Sciatic nerve (tissue), 2 donors: ENCODE data around the gene BOK. TPM values are rescaled to one million over a fixed set of nuclear protein-coding genes. Genes with fewer than 3 reads are reported as not detected.
A peak's percentile ranks its signal among the peaks of the same experiment; 100 is the strongest.
"Not testable (repeated sequence)": the region's sequence is repeated elsewhere in the genome, so short reads cannot be mapped to it uniquely, and the experiment has no call there.

ENCODE experiments used
- ATAC-seq: fragments of 200-7000 bp; cut with Tn5 transposase; one replicate; pipeline ENCODE4 v1.9.1; 2020; ENCODE audit warnings: mild to moderate bottlenecking, moderate library complexity
- DNase-seq: peaks from one replicate; pipeline ENCODE4 v3.0.0-alpha.2; 2020; ENCODE audit warnings: low spot score
- intact Hi-C: fragments of 100-400 bp; cut with DNase I; formaldehyde crosslinking; loops from one replicate; pipeline ENCODE4 v1.14.2; 2022
- total RNA-seq: library from RNA; stranded (reverse); fragmentation: NEBNext Ultra II Directional; extraction: Animal tissue kit (Norgen Biotek cat#: 25700); gene quantifications from one replicate; pipeline ENCODE4 v1.2.1, GENCODE V29; 2021
- donor health status: DM: no; HTN: no; CAD: no.
- donor health status: DM: no; HTN: no; CAD: no.

Gene BOK
- total RNA-seq, 1 donor from 2014 or later = 31.1 TPM

DNA sequence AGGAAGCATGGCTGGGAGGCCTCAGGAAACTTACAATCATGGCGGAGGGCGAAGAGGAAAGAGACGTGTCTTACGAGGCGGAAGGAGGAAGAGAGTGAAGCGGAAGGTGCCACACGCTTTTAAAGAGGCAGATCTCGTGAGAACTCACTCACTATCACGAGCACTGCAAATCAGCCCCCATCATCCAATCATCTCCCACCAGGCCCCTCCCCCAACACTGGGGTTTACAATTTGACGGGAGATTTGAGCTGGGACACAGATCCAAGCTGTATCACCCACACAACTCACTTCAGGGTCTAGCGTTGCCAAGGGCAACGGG is 5.1 kb upstream of the BOK start:
- intact Hi-C loops = no loop called here
- DNase-seq = no peak
- ATAC-seq = no peak

DNA sequence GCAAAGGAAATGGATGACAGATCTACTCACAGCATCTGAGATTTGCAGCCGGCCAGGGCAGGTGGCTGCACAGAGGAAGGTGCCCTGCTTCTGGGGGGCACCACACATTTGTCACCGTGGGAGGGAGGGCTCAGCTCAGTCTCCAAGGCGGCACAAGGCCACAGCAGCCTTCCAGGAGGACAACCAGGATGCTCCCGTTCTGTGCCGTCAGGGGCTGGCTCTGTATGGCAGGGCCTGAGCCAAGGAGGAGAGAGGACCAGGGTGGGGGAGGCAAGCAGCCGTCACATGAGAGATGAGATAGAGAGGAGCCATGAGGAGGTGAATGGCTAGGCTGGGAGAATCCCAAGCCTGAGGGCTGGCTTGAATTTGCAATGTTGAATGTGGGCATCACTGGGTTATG is 4.6 kb upstream of the BOK start:
- ATAC-seq = no peak

GRCh38 chr2:241554610-241555322 is 3.8 kb upstream of the BOK start:
- intact Hi-C loops = no loop called here
- DNase-seq = no peak
- ATAC-seq = no peak

More for the DNA sequence above, 4.6 kb upstream of the BOK start:
- DNase-seq = no peak
- intact Hi-C loops = no loop called here

- ATAC-seq = no peak
- DNase-seq = no peak
- intact Hi-C loops = no loop called here
Observed at GRCh38 chr2:241555711-241556110, 2.8 kb upstream of the BOK start.

- DNase-seq = no peak
- intact Hi-C loops = no loop called here
- ATAC-seq = no peak
Observed at GRCh38 chr2:241556746-241557145, 1.8 kb upstream of the BOK start.

DNA sequence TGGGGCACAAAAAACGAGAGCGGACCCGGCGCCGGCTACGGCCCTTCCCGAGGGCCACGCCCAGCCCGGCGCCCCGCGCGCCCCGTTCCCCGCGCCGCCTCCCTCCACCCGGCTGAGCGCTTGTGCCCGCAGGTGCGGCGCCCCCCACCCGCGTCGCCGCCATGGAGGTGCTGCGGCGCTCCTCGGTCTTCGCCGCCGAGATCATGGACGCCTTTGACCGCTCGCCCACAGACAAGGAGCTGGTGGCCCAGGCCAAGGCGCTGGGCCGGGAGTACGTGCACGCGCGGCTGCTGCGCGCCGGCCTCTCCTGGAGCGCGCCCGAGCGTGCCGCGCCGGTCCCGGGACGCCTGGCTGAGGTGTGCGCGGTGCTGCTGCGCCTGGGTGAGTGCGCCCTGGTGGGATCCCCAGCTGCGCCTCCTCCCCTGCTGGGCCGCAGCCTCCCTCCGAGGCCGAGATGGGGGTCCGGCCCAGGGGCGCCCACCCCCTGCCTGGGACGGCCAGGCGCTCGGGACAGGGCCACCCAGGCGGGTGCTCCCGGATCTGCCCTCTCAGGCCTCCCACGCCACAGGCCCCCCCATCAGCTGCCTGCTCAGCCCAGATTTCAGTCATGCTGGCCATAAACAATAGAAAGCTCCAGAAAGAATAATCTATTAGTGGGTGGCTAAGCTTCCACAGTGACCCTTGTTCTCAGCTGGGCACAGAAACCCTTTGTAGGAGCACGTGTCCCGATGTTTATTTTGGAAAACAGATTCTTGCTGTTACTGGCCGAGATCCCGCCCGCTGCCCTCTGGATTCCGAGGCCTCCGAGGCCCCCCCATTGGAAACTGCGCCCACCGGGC is 997 bp downstream of the BOK start:
- intact Hi-C loops = no loop called here
- ATAC-seq (peak; percentile 58), DNase-seq (no peak)

DNA sequence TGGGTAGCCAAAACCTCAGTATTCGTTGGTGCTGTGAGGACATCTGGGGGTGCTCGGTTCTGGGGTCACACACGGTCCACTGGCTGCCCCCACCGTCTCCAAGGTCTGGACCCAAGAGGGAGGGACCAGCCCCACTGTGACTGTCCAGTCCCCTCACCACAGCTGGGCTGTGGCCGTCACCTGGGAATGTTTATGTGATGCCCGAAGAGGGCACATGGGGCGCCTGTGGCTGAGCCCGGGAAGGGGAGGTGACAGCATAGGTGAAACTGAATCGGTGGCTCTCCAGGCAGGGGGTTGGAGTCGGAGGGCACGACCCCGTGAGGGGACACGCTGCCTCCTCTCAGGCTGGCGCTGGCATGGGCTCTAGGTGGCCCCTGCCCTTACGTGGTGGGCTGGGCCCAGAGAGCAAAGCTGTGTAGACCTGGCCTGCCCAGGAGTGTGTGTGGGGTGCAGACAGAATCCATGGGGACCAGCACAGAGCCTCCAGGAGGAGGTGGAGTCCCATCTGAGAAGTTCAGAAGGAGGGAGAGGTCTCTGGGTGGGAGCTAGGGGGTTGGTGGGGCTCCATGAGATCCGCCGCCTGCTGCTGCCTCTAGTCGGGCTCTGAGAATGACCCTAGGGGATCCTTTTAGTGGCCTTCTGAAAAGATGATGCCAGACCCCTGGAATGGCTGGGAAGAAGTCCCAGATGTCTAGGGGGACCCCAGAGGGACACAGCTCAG is 1.8 kb downstream of the BOK start:
- intact Hi-C loops = no loop called here
- peak; percentile 13 for ATAC-seq
- DNase-seq = no peak

GRCh38 chr2:241560883-241561474 is 2.4 kb downstream of the BOK start:
- peak; percentile 27 for ATAC-seq
- intact Hi-C loops = no loop called here
- no peak for DNase-seq

DNA sequence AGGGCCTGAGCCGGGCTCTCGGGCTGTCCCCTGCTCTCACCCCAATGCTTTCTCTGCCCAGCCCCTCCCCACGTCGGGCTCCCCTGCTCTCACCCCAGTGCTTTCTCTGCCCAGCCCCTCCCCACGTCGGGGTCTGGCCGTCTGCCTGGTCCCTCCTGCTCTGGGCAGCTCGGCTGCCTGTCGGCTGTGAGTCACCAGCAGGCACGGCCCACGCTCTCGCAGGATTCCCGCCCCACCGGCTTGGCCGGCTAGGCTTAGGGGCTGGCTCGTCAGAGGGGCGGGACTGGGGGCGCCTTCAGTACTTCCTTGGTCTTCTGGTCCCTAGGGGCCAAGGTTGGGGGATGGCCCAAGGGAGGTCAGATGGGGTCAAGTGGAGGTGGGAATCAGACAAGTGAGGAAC is 3.3 kb downstream of the BOK start:
- intact Hi-C loops = no loop called here
- peak; percentile 70 for ATAC-seq
- DNase-seq = peak; percentile 83

GRCh38 chr2:241562269-241562891 is 3.8 kb downstream of the BOK start:
- no peak for ATAC-seq
- no peak for DNase-seq
- intact Hi-C loops = no loop called here

- ATAC-seq = no peak
- peak; percentile 56 for DNase-seq
- intact Hi-C loops = no loop called here
Observed at GRCh38 chr2:241563031-241563507, 4.5 kb downstream of the BOK start.

- intact Hi-C loops = no loop called here
Observed at GRCh38 chr2:241563571-241563980, 5.0 kb downstream of the BOK start.

DNA sequence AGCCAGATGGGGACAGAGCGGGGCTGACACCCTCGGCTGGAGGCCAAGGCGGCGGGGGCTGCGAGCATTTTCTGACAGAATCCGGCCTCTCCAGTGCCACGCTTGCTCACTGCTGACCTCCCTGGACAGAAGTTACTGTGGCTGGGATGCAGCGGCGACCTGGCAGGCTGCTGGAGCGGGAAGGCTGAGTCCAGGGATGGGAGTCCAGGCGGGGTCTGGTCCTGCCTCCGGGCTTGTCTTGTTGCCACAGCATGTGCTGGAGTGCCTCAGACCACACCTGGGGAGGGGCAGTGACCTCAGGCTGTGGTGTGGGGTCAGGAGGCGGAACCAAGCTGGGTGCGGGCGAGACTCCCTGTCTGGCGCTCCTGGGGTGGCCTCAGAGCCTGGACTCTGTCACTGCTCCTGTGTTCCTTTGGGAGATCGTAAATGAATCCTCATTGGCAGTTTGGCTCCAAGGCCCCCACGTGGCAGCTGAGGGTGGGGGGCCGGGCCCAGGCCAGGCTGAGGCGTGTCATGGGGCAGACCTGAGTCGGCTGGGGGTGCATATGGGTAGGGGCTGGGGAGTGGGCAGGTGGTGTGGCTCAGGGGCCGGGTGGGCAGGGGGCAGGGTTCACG is 5.5 kb downstream of the BOK start:
- DNase-seq = peak; percentile 58
- intact Hi-C loops = no loop called here
- ATAC-seq = no peak

More at GRCh38 chr2:241563571-241563980, 5.0 kb downstream of the BOK start:
- no peak for DNase-seq
- no peak for ATAC-seq

DNA sequence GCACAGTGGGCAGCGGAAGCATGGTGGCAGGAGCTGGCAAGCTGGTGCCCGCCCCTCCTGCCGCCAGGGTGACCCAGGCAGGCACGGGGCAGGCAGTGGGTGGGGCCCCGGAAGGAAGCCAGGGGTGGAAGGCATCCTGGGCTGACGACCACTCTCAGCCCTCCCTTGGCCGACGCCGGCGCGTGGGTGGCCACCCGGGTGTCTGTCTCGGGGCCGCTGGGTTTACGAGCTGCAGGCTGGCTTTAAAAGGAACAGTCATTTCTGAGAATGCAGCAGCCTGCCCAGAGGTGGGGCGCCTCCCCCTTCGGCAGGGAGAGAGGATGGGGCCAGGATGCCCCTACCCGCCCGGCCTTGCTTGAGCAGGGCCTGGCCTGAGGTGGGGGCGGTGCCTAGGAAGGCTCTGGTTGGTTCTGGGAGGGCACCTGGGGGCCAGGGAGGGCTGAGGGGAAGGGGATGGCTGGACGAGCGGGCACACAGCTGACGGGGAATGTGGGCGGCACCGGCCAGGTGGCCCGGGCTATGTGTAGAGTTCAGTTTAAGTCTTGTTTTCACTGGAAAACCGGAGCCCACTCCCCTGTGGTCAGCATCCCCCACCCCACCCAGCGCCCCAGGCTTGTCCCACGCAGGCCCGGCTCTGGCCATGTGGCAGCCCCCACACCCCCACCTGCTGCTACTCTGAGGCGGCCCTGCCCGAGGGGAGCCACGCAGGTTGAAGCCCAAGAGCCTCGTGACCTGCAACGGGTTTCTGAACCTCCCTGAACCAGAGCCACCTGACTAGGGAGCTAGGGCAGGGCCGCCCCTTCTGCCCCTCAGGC is 6.3 kb downstream of the BOK start:
- ATAC-seq (no peak), DNase-seq (peak; percentile 58)
- intact Hi-C loops = no loop called here

DNA sequence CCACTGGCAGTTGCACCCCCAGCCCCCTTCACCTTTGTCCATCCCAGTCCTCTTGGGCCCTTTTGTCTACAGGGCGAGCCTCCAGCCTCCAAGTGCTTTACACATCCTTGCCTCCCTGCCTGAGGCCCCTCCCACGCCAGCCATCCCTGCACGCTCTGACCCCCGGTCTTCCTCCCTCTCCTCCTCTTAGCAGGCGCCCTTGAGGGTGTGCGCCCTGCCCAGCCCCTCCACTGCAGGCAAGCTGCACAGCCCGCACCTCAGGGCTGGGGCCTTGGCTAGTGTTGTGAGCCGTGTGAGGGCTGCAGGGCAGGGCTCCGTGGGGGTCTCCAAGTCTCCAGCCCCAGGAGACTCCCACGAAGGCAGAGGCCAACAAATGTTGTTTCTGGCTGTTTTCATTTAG is 6.9 kb downstream of the BOK start:
- ATAC-seq (no peak), DNase-seq (no peak)
- intact Hi-C loops = no loop called here

DNA sequence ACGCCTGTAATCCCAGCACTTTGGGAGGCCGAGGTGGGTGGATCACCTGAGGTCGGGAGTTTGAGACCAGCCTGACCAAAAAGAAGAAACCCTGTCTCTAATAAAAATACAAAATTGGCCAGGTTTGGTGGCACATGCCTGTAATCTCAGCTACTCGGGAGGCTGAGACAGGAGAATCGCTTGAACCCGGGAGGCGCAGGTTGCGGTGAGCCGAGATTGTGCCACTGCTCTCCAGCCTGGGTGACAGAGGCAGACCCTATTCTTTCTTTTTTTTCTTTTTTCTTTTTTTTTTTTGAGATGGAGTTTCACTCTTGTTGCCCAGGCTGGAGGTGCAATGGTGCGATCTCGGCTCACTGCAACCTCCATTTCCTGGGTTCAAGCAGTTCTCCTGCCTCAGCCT is 7.5 kb downstream of the BOK start:
- peak; percentile 23 for DNase-seq
- intact Hi-C loops, ATAC-seq: not testable (repeated sequence)

- no peak for ATAC-seq
- peak; percentile 6 for DNase-seq
- intact Hi-C loops = no loop called here
Observed at GRCh38 chr2:241566468-241566867, 7.9 kb downstream of the BOK start.

- ATAC-seq, intact Hi-C loops: not testable (repeated sequence)
- peak; percentile 47 for DNase-seq
Observed at GRCh38 chr2:241567266-241567665, 8.7 kb downstream of the BOK start.
